ENCODE data around the gene SYNDIG1. TPM values are rescaled to one million over a fixed set of nuclear protein-coding genes. Genes with fewer than 3 reads are reported as not detected.

The SYNDIG1 gene
- total RNA-seq, 2 experiments from 2014 or later: not detected

DNA sequence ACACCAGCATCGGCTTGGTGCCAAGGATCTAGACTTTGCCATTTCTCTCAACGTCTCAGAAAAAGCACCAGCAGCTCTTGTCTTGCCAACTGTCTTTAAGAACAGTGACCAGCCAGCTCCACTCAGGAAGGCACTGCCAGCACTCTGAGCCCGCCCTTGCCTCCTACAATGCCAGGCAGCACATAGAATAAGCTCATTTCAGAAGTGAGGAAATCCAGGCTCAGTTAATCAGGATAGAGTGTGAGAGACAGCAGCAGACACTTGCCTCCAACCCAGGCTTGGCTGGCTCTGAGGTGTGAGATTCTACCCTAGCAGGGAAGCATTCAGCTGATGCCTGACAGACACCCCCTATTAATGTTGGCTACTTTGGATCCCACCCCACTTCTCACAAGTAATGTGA, 4.3 kb upstream of the SYNDIG1 start:
- TF ChIP-seq CTCF (conservative IDR thresholded peaks at IDR 0.05; ENCODE audit: low read length): no peak
- TF ChIP-seq EZH2phosphoT487 (IDR thresholded peaks at IDR 0.05; ENCODE audit: borderline replicate concordance, low read depth, low read length): no peak
- Histone ChIP-seq H3K27ac (ENCODE audit: low read depth, low read length, poor library complexity, severe bottlenecking) (no peak overlapping the region), H3K4me3 (ENCODE audit: low read depth, low read length, poor library complexity, severe bottlenecking) (no peak overlapping the region), H3K9me2 (ENCODE audit: insufficient read depth, low read length) (no peaks in the 10 kb centered on the region), H3K4me1 (ENCODE audit: insufficient read depth, low read length, poor library complexity, severe bottlenecking) (no peaks in the 10 kb centered on the region), H3K79me2 (ENCODE audit: insufficient read depth, low read depth, low read length) (no peaks in the 10 kb centered on the region), H3K4me2 (ENCODE audit: low read length) (no peak overlapping the region), H4K20me1 (ENCODE audit: insufficient read depth, low read length) (no peaks in the 10 kb centered on the region), H3K9me3 (ENCODE audit: low read length) (no peaks in the 10 kb centered on the region), H3K36me3 (ENCODE audit: insufficient read depth, low read length) (no peaks in the 10 kb centered on the region), H2AFZ (ENCODE audit: low read length) (no peak overlapping the region)
- no peak for DNase-seq (ENCODE audit: low spot score)
- no TSS peak for BruUV-seq (replicated peaks)
- ChIA-PET POLR2A (no interaction called here), CTCF (ENCODE audit: unreplicated experiment) (interaction anchor here (0.6 kb wide), 1 partner anchor 277 kb away, joined by 3 read pairs; no protein-coding TSS in a partner anchor)
- intact Hi-C loops (cut with micrococcal nuclease; ENCODE audit: unreplicated experiment): no loop called here

DNA sequence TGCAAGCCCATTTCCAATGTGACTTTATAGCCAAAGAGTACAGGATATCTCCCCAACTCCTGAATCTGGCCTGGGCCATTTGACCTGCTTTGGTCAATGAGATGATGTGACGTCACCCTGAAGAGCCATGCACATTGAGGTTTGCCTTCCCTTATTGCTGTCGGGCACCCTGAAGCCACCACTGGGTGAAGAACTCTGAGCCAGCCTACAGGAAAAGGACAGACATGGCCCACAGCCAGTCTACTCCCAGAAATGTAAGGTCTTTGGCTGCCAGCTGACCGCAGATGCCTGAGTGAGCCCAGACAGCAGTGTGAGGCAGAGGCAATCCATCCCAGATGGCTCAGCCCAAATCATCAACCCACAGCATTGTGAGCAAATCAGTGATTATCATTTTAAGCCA, 3.7 kb upstream of the SYNDIG1 start:
- Histone ChIP-seq H3K4me1 (ENCODE audit: insufficient read depth, low read length, poor library complexity, severe bottlenecking) (no peaks in the 10 kb centered on the region), H3K9me2 (ENCODE audit: insufficient read depth, low read length) (no peaks in the 10 kb centered on the region), H2AFZ (ENCODE audit: low read length) (no peak overlapping the region), H3K4me2 (ENCODE audit: low read length) (no peak overlapping the region), H3K27ac (ENCODE audit: low read depth, low read length, poor library complexity, severe bottlenecking) (no peak overlapping the region), H4K20me1 (ENCODE audit: insufficient read depth, low read length) (no peaks in the 10 kb centered on the region), H3K36me3 (ENCODE audit: insufficient read depth, low read length) (no peaks in the 10 kb centered on the region), H3K79me2 (ENCODE audit: insufficient read depth, low read depth, low read length) (no peaks in the 10 kb centered on the region), H3K4me3 (ENCODE audit: low read depth, low read length, poor library complexity, severe bottlenecking) (no peak overlapping the region), H3K9me3 (ENCODE audit: low read length) (no peaks in the 10 kb centered on the region)
- no peak for TF ChIP-seq EZH2phosphoT487 (IDR thresholded peaks at IDR 0.05; ENCODE audit: borderline replicate concordance, low read depth, low read length)
- TF ChIP-seq CTCF (conservative IDR thresholded peaks at IDR 0.05; ENCODE audit: low read length): no peak
- no peak for DNase-seq (ENCODE audit: low spot score)
- ChIA-PET CTCF (ENCODE audit: unreplicated experiment) (interaction anchor here (0.6 kb wide), 1 partner anchor 277 kb away, joined by 3 read pairs; no protein-coding TSS in a partner anchor), POLR2A (no interaction called here)
- BruUV-seq (replicated peaks): no TSS peak
- intact Hi-C loops (cut with micrococcal nuclease; ENCODE audit: unreplicated experiment): no loop called here

- BruUV-seq (replicated peaks): no TSS peak
- CTCF ChIA-PET (ENCODE audit: unreplicated experiment): no interaction called here
- POLR2A ChIA-PET: no interaction called here
Measured at GRCh38 chr20:24468401-24469115, 871 bp upstream of the SYNDIG1 start.

More at GRCh38 chr20:24468401-24469115, 871 bp upstream of the SYNDIG1 start:
- intact Hi-C loops (cut with micrococcal nuclease; ENCODE audit: unreplicated experiment): no loop called here
- no peaks in the 10 kb centered on the region for H3K9me2 ChIP-seq (ENCODE audit: insufficient read depth, low read length)
- TF ChIP-seq CTCF (conservative IDR thresholded peaks at IDR 0.05; ENCODE audit: low read length) (no peak), EZH2phosphoT487 (IDR thresholded peaks at IDR 0.05; ENCODE audit: borderline replicate concordance, low read depth, low read length) (no peak)
- H3K4me1 ChIP-seq (ENCODE audit: insufficient read depth, low read length, poor library complexity, severe bottlenecking): no peaks in the 10 kb centered on the region
- no peak overlapping the region for H3K4me2 ChIP-seq (ENCODE audit: low read length)
- no peak overlapping the region for H3K27ac ChIP-seq (ENCODE audit: low read depth, low read length, poor library complexity, severe bottlenecking)
- H3K79me2 ChIP-seq (ENCODE audit: insufficient read depth, low read depth, low read length): no peaks in the 10 kb centered on the region
- no peaks in the 10 kb centered on the region for H3K9me3 ChIP-seq (ENCODE audit: low read length)
- H3K4me3 ChIP-seq (ENCODE audit: low read depth, low read length, poor library complexity, severe bottlenecking): no peak overlapping the region
- H2AFZ ChIP-seq (ENCODE audit: low read length): no peak overlapping the region
- no peaks in the 10 kb centered on the region for H3K36me3 ChIP-seq (ENCODE audit: insufficient read depth, low read length)
- no peak for DNase-seq (ENCODE audit: low spot score)
- no peaks in the 10 kb centered on the region for H4K20me1 ChIP-seq (ENCODE audit: insufficient read depth, low read length)
